HG03280 (cell line): ENCODE measurements around the gene HDHD5.

Experiments used
- ATAC-seq: cut with Tn5 transposase; IDR thresholded peaks from one replicate; pipeline ENCODE4 v1.9.1; 2021; ENCODE audit warnings: mild to moderate bottlenecking, moderate library complexity; ENCODE audit not compliant: unreplicated experiment

The HDHD5 gene

GRCh38 chr22:17121233-17122195, 37.6 kb downstream of the HDHD5 start, which contains the start of gene TMEM121B:
Gene TMEM121B (minus strand): TSS chr22:17121360. CDS start chr22:17121127, 233 bp downstream.
- no peak for ATAC-seq

GRCh38 chr22:17120711-17121232, 38.3 kb downstream of the HDHD5 start:
- no peak for ATAC-seq

GRCh38 chr22:17120281-17120680, 38.8 kb downstream of the HDHD5 start:
- ATAC-seq, result no peak

- no peak for ATAC-seq
Observed at GRCh38 chr22:17119481-17120202, 39.4 kb downstream of the HDHD5 start.

GRCh38 chr22:17118342-17118741, 40.7 kb downstream of the HDHD5 start:
- no peak for ATAC-seq

- ATAC-seq, result no peak
Observed at GRCh38 chr22:17117890-17118289, 41.2 kb downstream of the HDHD5 start.

- no peak for ATAC-seq
Observed at GRCh38 chr22:17117400-17117799, 41.7 kb downstream of the HDHD5 start.

GRCh38 chr22:17116572-17117330, 42.3 kb downstream of the HDHD5 start:
- ATAC-seq, result no peak

- no peak for ATAC-seq
Observed at GRCh38 chr22:17115945-17116565, 43.0 kb downstream of the HDHD5 start.

- no peak for ATAC-seq
Observed at GRCh38 chr22:17115236-17115635, 43.8 kb downstream of the HDHD5 start.

- no peak for ATAC-seq
Observed at GRCh38 chr22:17114898-17115235, 44.2 kb downstream of the HDHD5 start.

- ATAC-seq, result no peak
Observed at GRCh38 chr22:17114173-17114897, 44.7 kb downstream of the HDHD5 start.

- ATAC-seq, result no peak
Observed at GRCh38 chr22:17113600-17113999, 45.5 kb downstream of the HDHD5 start.

GRCh38 chr22:17112491-17113042, 46.5 kb downstream of the HDHD5 start:
- no peak for ATAC-seq

- ATAC-seq, result no peak
Observed at GRCh38 chr22:17110791-17111550, 48.1 kb downstream of the HDHD5 start.

GRCh38 chr22:17109976-17110375, 49.1 kb downstream of the HDHD5 start:
- no peak for ATAC-seq

- no peak for ATAC-seq
Observed at GRCh38 chr22:17109113-17109865, 49.8 kb downstream of the HDHD5 start.
